Fibroblast of mammary gland (primary cell): ENCODE results near the gene DRAXIN.

Experiments
- DNase-seq: peaks from one replicate; pipeline ENCODE4 v3.0.0-alpha.2; 2010; ENCODE audit warnings: low read depth
- H3K4me3 ChIP-seq: 2 replicates; pipeline ENCODE4 v1.5.1; 2011; ENCODE audit warnings: low read depth, mild to moderate bottlenecking, low read length, moderate library complexity; ENCODE audit not compliant: control insufficient read depth
- TF ChIP-seq, protein P1 (sequence below): conservative IDR thresholded peaks from 2 replicates; pipeline ENCODE4 v1.5.1; 2011; ENCODE audit warnings: low read depth, low read length, inconsistent platforms; ENCODE audit not compliant: control insufficient read depth, insufficient read depth

DRAXIN gene

DNA sequence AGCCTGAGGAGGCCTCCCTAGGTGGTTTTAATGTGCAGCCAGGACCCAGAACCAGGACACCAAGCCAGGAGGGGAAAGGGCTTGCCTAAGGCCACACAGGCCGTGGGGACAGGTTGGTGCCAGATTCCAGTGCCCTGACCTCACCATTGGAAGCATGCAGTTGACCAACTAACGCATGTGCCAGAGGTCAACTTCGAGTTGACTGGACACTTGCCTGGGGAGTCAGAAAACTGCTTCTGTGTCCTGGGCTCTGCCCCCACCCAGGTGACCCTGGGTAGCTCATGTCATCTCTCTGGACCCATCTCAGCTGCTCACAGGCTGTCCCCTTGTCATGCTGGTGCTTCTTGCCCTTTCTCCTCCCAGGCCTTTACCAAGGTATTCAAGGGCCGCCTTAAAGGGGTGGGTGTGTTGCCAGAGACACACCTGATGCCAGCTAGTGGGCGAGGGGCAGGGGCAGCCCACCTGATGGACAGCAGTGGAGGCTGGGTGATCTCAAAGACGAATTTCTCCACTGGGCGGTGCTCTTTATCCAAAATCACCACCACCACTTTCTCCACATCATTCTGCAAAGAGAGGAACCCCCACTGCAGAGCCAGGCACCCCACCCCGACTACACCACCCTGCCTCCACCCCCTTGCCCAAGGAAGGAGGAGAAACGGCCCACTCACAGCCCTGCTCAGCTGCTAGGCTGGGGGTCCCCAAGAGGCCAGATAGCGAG, 15.0 kb upstream of the DRAXIN start:
- no peak for DNase-seq
- TF ChIP-seq, protein P1, sequence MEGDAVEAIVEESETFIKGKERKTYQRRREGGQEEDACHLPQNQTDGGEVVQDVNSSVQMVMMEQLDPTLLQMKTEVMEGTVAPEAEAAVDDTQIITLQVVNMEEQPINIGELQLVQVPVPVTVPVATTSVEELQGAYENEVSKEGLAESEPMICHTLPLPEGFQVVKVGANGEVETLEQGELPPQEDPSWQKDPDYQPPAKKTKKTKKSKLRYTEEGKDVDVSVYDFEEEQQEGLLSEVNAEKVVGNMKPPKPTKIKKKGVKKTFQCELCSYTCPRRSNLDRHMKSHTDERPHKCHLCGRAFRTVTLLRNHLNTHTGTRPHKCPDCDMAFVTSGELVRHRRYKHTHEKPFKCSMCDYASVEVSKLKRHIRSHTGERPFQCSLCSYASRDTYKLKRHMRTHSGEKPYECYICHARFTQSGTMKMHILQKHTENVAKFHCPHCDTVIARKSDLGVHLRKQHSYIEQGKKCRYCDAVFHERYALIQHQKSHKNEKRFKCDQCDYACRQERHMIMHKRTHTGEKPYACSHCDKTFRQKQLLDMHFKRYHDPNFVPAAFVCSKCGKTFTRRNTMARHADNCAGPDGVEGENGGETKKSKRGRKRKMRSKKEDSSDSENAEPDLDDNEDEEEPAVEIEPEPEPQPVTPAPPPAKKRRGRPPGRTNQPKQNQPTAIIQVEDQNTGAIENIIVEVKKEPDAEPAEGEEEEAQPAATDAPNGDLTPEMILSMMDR = no peak
- H3K4me3 ChIP-seq = no peak overlapping the region

DNA sequence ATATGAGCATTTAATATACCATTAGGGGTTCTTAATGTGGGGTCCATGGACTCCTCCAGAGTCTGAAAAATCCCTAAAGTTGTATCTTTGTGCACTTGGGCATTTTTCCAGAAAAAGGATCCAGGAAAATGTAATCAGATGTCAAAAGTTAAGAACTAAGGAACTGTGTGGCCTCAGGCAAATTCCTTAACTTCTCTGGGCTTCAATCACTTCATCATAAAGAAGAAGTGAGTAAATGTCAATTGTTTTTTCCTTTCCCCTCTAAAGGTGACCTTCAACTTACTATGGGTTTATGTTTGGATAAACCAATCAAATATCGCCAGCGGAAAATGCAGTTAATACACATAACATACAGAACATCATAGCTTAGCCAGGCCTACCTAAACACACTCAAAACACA, 13.1 kb upstream of the DRAXIN start:
- TF ChIP-seq, protein P1 = no peak
- no peak overlapping the region for H3K4me3 ChIP-seq
- no peak for DNase-seq

DNA sequence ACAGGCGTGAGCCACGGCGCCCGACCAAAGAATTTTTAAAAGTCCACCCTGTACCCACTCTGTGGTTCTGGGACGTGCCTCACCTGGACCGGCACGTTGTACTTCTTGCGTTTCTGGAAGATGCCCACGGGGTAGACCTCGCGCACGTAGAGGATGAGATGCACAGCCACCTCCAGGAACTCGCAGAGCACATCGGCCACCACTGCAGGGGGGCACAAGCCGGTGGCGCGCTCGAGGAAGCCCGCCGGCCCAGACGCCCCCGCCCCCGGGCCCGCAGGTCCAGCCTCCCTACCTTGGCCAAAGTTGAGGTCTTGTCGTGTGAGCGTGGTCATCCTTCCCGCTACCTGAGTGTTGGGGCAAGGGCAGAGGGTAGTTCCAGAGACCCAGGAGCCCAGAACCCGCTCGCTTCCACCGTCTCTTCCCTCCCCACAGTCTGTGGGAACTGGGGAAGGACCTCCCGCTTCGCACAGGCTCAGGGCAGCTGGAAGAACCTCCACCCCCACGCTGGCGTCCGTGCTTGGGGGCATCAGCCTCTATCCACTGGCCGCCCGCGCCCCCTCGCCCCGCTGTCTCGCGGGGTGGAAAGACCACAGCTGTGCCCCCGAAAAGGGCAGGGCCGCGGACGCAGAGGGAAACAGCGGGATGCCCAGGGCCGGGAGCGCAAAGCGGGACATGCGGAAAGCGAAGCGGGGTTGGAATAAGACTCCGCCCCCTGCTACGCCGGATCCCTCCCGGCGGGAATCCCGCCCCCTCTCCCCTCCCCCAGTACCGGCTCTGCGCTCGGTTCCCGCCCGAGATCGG, 11.0 kb upstream of the DRAXIN start:
- peak overlapping the region; percentile 82 for H3K4me3 ChIP-seq
- TF ChIP-seq, protein P1 = no peak
- DNase-seq = no peak

DNA sequence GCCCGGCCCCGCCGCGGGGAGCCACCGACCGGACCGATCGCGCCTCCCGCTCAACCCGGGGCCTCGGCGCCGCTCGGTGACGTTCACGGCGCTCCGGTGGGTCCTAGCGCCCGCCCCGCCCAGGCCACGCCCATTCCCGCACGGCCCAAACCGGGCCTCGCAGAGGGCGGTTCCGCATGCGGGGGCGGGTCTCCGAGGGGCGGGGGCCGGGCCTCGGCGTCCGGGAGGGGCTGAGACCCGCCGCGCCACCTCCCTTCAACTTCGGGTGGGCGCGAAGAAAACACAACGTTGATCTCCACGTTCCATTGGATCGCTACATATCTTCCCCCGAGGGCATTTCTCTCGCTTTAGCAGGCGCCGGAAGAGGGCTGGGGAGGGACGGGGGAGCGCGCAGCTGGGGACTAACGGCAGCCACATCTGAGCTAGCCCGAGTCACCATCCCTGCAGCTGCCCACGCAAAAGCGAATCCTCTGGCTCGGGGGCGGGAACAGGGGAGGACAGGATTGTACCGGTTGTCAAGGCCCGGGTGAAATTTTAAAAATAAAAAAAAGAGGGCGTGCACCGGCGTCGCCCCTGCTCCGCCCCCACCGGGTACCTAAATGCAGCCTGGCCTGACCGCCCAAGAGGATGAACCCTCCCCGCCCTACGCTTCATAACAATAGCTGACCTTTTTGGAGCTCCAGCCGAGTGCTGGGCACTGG, 10.3 kb upstream of the DRAXIN start, which contains the start of gene MAD2L2:
Gene MAD2L2 (minus strand): TSS at position 78 of the 701 bp plus-strand sequence. CDS start 547 bp downstream, outside the sequence.
- peak within 1 kb of the TSS; percentile 82 for H3K4me3 ChIP-seq
- peak; percentile 79 for DNase-seq
- TF ChIP-seq, protein P1 = no peak

DNA sequence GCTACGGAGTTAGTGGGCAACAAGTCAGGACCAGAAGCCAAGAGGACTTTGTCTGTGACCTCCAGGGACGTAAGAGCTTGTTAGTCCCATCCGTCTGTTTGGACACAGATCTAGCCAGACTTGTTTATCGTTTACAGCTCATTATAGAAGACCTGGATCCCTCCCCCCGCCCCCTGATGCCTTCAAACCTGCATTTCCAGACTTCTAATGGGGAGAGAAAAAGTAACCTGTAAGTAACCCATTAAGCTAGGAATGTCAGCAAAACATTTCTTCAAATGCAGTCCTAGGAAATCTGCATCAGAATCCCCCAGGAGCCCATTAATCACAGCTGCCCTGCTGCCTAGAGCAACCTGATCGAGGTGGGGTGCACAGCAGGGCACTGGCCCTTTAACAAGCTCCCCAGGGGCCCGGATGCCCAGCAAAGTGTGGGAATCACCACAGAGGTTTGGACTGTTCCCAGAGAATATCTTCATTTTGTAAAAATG, 9.2 kb upstream of the DRAXIN start:
- no peak for DNase-seq
- H3K4me3 ChIP-seq = no peak overlapping the region
- TF ChIP-seq, protein P1 = no peak

DNA sequence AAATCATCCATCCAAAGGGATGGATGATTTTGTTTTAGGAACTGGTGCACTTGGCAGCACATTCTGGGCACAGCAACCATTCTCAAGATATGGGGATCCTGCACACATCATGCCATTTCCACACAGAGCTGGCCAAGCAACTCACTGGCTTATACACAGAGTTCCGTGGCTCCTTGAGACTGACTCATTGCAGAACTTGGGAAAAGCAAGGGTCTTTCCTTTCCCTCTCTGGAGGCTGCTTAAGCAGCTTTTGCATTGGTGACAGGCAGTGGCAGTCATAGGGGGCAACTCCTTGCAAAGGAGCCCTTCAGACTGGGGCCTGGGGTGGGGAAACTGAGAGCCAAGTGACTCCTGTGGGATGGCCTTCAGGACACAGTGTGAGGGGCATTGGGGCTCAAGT, 8.7 kb upstream of the DRAXIN start:
- H3K4me3 ChIP-seq = no peak overlapping the region
- TF ChIP-seq, protein P1 = no peak
- DNase-seq = no peak
